HG02798 (cell line): ENCODE results near the gene PHACTR2.
"Not testable (repeated sequence)": the region's sequence is repeated elsewhere in the genome, so short reads cannot be mapped to it uniquely, and the experiment has no call there.

ENCODE experiments used
- ATAC-seq: cut with Tn5 transposase; IDR thresholded peaks from one replicate; pipeline ENCODE4 v1.9.1; 2021; ENCODE audit warnings: mild to moderate bottlenecking; ENCODE audit not compliant: unreplicated experiment, poor library complexity

The PHACTR2 gene

GRCh38 chr6:143843677-143843999, 165.9 kb downstream of the PHACTR2 start:
- peak; percentile 1 for ATAC-seq

GRCh38 chr6:143844006-143844405, 166.2 kb downstream of the PHACTR2 start:
- ATAC-seq = no peak

- ATAC-seq = no peak
Measured at GRCh38 chr6:143845033-143845432, 167.3 kb downstream of the PHACTR2 start.

- not testable (repeated sequence) for ATAC-seq
Measured at GRCh38 chr6:143851706-143852105, 173.9 kb downstream of the PHACTR2 start.

GRCh38 chr6:143855057-143855456, 177.3 kb downstream of the PHACTR2 start:
- ATAC-seq = not testable (repeated sequence)

GRCh38 chr6:143856762-143857161, 179.0 kb downstream of the PHACTR2 start:
- not testable (repeated sequence) for ATAC-seq

- no peak for ATAC-seq
Measured at GRCh38 chr6:143857651-143858050, 179.9 kb downstream of the PHACTR2 start.

GRCh38 chr6:143859891-143860660, 182.3 kb downstream of the PHACTR2 start:
- ATAC-seq = no peak

- no peak for ATAC-seq
Measured at GRCh38 chr6:143863771-143864170, 186.0 kb downstream of the PHACTR2 start.

GRCh38 chr6:143864234-143864633, 186.5 kb downstream of the PHACTR2 start, which contains the start of gene ZC2HC1B:
TSS of gene ZC2HC1B (plus strand) at chr6:143864474. CDS start at chr6:143864540, 66 bp downstream.
- ATAC-seq = no peak

GRCh38 chr6:143867236-143867635, 189.5 kb downstream of the PHACTR2 start:
- no peak for ATAC-seq

- ATAC-seq = not testable (repeated sequence)
Measured at GRCh38 chr6:143868808-143869207, 191.0 kb downstream of the PHACTR2 start.

- ATAC-seq = not testable (repeated sequence)
Measured at GRCh38 chr6:143871202-143871730, 193.5 kb downstream of the PHACTR2 start.

GRCh38 chr6:143872201-143872600, 194.4 kb downstream of the PHACTR2 start:
- ATAC-seq = peak; percentile 95

GRCh38 chr6:143873600-143873999, 195.8 kb downstream of the PHACTR2 start:
- ATAC-seq = not testable (repeated sequence)

GRCh38 chr6:143874503-143874902, 196.7 kb downstream of the PHACTR2 start:
- not testable (repeated sequence) for ATAC-seq

GRCh38 chr6:143877584-143878271, 200.0 kb downstream of the PHACTR2 start:
- ATAC-seq = no peak

GRCh38 chr6:143878272-143878760, 200.6 kb downstream of the PHACTR2 start:
- ATAC-seq = no peak

- ATAC-seq = no peak
Measured at GRCh38 chr6:143880412-143880811, 202.6 kb downstream of the PHACTR2 start.
